NT2/D1 (cell line): ENCODE data around the gene FNDC3B.

Experiments
- SUZ12 ChIP-seq: IDR thresholded peaks from 2 replicates; pipeline ENCODE4 v1.6.1; 2011; ENCODE audit not compliant: insufficient read length, insufficient read depth; ENCODE audit errors: extremely low read depth
- YY1 ChIP-seq: IDR thresholded peaks from 2 replicates; pipeline ENCODE4 v1.6.1; 2011; ENCODE audit not compliant: insufficient read length, insufficient read depth
- ZNF274 ChIP-seq: IDR thresholded peaks from 2 replicates; pipeline ENCODE4 v1.6.1; 2011; ENCODE audit warnings: mild to moderate bottlenecking, low read depth, low read length

GRCh38 chr3:172317481-172317880, 278.1 kb downstream of the FNDC3B start:
- TF ChIP-seq ZNF274 (no peak), SUZ12 (no peak), YY1 (no peak)
